Vagina (tissue), 2 donors: ENCODE results near the gene TP53I11. TPM values are rescaled to one million over a fixed set of nuclear protein-coding genes. Genes with fewer than 3 reads are reported as not detected.
A peak's percentile ranks its signal among the peaks of the same experiment; 100 is the strongest.

Experiments used
- DNase-seq, 2 donors: peaks; one replicate each; pipeline ENCODE4 v3.0.0-alpha.2; 2017; ENCODE audit errors: extremely low spot score in 2 of 2
- H3K27ac ChIP-seq: fragments of 200-600 bp; sonication (generic); one replicate; pipeline ENCODE4 v1.5.1; 2019
- H3K27me3 ChIP-seq: fragments of 200-600 bp; sonication (generic); one replicate; pipeline ENCODE4 v1.5.1; 2019
- H3K36me3 ChIP-seq, 2 donors: fragments of 200-600 bp; sonication (generic); one replicate each; pipeline ENCODE4 v1.5.1; 2017 to 2019
- H3K4me1 ChIP-seq: fragments of 200-600 bp; sonication (generic); one replicate; pipeline ENCODE4 v1.5.1; 2019
- H3K4me3 ChIP-seq, 2 donors: fragments of 200-600 bp; sonication (generic); 1 replicate in 1 of 2; 2 replicates in 1 of 2; pipeline ENCODE4 v1.5.1; 2016 to 2019
- H3K9me3 ChIP-seq: fragments of 200-600 bp; sonication (generic); one replicate; pipeline ENCODE4 v1.5.1; 2019
- POLR2A ChIP-seq, 2 donors: fragments of 450-650 bp; IDR thresholded peaks; one replicate each; pipeline ENCODE4 v1.6.1; 2017; ENCODE audit warnings: antibody characterized with exemption in 2 of 2, mild to moderate bottlenecking in 2 of 2, moderate library complexity in 2 of 2
- POLR2AphosphoS5 ChIP-seq, 2 donors: sonication (generic); formaldehyde crosslinking; IDR thresholded peaks; one replicate each; pipeline ENCODE4 v1.9.0; 2017; ENCODE audit warnings: antibody characterized with exemption in 2 of 2, mild to moderate bottlenecking in 2 of 2, low read depth in 1 of 2; ENCODE audit not compliant: insufficient read depth in 1 of 2
- intact Hi-C: fragments of 100-400 bp; cut with DNase I; formaldehyde crosslinking; loops from one replicate; pipeline ENCODE4 v1.15.1; 2023
- total RNA-seq: library from RNA; depleted of rRNA; stranded (reverse); fragments of >200 nt; gene quantifications from one replicate; pipeline ENCODE4 v1.2.3, GENCODE V29; 2016
- TF ChIP-seq, protein P1 (sequence below), 3 experiments: fragments of 450-650 bp in 2 of 3; fragments of 200-600 bp in 1 of 3; sonication (generic) in 1 of 3; IDR thresholded peaks; one replicate each; pipeline ENCODE4 v1.5.1; 2017 to 2019; ENCODE audit warnings: antibody characterized with exemption in 3 of 3, mild to moderate bottlenecking in 2 of 3, moderate library complexity in 2 of 3

The TP53I11 gene, protein sequence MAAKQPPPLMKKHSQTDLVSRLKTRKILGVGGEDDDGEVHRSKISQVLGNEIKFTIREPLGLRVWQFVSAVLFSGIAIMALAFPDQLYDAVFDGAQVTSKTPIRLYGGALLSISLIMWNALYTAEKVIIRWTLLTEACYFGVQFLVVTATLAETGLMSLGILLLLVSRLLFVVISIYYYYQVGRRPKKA
- 50.6 TPM for total RNA-seq

DNA sequence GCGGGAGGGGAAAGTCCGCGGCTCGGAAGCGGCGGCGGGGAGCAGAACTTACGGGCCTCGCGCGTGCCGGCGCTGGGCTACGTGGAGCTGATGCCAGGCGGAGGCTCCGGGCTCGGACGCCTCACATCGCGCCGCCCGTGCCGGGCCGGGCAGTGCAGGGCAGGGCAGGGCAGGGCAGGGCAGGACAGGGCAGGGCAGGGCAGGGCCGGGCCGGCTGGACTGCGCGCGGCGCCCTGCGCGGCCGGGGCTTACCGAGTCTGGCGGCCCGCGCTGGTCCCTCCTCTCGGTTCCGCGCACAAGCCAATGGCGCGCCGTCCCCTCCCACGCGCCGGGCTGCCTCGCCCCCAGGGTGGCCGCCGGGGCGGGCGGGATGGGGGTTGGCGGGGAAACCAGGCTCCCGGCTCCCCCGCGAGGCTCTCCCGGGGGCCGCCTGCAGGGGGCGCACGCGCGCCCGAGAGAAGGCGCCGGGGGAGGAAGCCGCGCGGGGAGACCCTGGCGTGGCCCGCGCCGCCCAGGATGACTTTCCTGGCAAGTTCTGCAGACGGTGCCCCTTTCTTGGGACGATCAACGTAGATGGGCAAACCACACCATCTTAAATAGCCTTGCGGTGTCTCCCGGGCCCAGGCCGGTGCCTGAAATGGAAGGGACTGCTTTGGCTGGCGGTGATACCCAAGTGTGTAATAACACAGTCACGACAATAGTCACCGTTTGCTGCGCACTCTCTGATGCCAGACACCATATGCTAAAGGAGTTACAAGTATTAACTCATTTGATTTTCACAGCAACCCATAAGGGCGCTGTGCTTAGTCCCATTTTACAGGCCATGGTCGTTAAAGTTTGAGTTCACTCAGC is at the start of gene TP53I11:
Gene TP53I11 (minus strand): TSS at position 259 of the 852 bp plus-strand sequence. CDS start 12,548 bp downstream, outside the sequence.
- TF ChIP-seq POLR2AphosphoS5 (IDR thresholded peaks at IDR 0.05; ENCODE audit: insufficient read depth in 1 of 2, low read depth in 1 of 2) (no peak), POLR2A (IDR thresholded peaks at IDR 0.05) (peak in 1 of 2 donors; percentile 77)
- TF ChIP-seq, protein P1, sequence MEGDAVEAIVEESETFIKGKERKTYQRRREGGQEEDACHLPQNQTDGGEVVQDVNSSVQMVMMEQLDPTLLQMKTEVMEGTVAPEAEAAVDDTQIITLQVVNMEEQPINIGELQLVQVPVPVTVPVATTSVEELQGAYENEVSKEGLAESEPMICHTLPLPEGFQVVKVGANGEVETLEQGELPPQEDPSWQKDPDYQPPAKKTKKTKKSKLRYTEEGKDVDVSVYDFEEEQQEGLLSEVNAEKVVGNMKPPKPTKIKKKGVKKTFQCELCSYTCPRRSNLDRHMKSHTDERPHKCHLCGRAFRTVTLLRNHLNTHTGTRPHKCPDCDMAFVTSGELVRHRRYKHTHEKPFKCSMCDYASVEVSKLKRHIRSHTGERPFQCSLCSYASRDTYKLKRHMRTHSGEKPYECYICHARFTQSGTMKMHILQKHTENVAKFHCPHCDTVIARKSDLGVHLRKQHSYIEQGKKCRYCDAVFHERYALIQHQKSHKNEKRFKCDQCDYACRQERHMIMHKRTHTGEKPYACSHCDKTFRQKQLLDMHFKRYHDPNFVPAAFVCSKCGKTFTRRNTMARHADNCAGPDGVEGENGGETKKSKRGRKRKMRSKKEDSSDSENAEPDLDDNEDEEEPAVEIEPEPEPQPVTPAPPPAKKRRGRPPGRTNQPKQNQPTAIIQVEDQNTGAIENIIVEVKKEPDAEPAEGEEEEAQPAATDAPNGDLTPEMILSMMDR (IDR thresholded peaks at IDR 0.05): peak; percentile 28 to 65 (median 32)
- H3K4me1 ChIP-seq: peaks cover 2% of the 10 kb centered on the region
- H3K27me3 ChIP-seq: no peaks in the 10 kb centered on the region
- intact Hi-C loops: no loop called here
- peak within 1 kb of the TSS; percentile 79 for H3K27ac ChIP-seq
- no peaks in the 10 kb centered on the region for H3K36me3 ChIP-seq
- no peaks in the 10 kb centered on the region for H3K9me3 ChIP-seq
- DNase-seq: no peak
- peak within 1 kb of the TSS; percentile 71 to 75 for H3K4me3 ChIP-seq

DNA sequence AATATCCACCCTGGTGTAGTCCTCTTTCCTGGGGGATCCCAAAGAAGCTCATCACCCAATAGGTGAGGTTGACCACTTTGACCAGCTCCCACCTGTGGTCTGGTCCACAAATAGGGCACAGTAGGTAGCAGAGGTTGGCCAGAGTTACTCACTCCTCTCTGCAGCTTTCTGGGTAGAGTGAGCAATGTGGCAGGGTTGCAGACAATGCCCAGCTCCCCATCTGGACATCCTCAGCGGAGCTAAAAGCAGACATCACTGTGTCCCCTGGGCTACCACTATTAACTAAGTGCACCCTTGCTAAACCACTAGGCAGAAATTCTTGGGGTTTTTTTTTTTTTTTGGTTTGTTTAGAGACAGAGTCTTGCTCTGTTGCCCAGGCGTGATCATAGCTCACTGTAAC is 48.4 kb upstream of the TP53I11 start:
- Histone ChIP-seq H3K36me3 (no peaks in the 10 kb centered on the region), H3K27ac (no peak overlapping the region), H3K4me3 (no peak overlapping the region), H3K9me3 (no peaks in the 10 kb centered on the region), H3K4me1 (no peaks in the 10 kb centered on the region), H3K27me3 (no peaks in the 10 kb centered on the region)
- DNase-seq: no peak
- TF ChIP-seq, protein P1 (IDR thresholded peaks at IDR 0.05): no peak
- TF ChIP-seq POLR2AphosphoS5 (IDR thresholded peaks at IDR 0.05; ENCODE audit: insufficient read depth in 1 of 2, low read depth in 1 of 2): no peak
- no peak for TF ChIP-seq POLR2A (IDR thresholded peaks at IDR 0.05)
- intact Hi-C loops: no loop called here

DNA sequence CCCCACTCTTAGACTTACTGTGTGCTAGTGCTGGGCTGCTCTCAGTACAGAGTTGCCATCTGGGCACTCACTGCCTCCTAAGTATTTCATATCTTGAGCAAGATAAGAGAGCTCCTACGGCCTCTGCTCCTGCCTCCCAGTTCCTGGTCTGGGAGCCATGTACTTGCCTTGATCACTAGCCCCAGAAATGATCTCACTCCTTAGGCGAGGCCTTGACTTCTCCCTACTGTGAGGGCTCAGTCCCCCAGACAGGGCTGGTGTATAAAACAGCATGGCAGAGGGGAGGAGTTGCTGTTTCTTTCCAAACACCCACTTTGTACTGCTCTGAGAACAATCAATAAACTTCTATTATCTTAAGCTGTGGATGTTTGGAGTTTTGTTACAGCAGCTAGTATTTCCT is 47.4 kb upstream of the TP53I11 start:
- no peak for DNase-seq
- H3K9me3 ChIP-seq: no peaks in the 10 kb centered on the region
- H3K36me3 ChIP-seq: no peaks in the 10 kb centered on the region
- intact Hi-C loops: no loop called here
- H3K4me3 ChIP-seq: no peak overlapping the region
- TF ChIP-seq, protein P1 (IDR thresholded peaks at IDR 0.05): no peak
- TF ChIP-seq POLR2AphosphoS5 (IDR thresholded peaks at IDR 0.05; ENCODE audit: insufficient read depth in 1 of 2, low read depth in 1 of 2) (no peak), POLR2A (IDR thresholded peaks at IDR 0.05) (no peak)
- H3K4me1 ChIP-seq: no peaks in the 10 kb centered on the region
- H3K27ac ChIP-seq: no peak overlapping the region
- H3K27me3 ChIP-seq: no peaks in the 10 kb centered on the region

DNA sequence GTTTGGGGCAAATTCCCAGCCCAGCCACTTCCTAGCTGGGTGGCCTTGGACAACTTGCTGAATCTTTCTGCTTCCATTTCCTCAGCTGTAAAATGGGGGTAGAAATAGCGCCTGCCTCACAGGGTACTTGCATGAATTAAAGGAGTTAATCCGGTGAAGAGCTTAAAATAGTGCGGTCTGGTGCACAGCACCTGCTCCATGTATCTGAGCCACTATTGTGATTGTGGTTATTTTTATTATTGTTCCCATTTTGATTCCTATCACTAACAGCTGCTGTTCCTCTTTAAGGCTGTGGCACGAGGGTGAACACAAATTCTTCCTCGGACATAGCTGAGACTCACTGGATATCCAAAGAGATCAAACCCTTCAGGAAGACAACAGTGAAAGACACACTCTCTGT is 46.9 kb upstream of the TP53I11 start:
- no peaks in the 10 kb centered on the region for H3K36me3 ChIP-seq

More for the DNA sequence above, 46.9 kb upstream of the TP53I11 start:
- Histone ChIP-seq H3K9me3 (no peaks in the 10 kb centered on the region), H3K27ac (no peak overlapping the region), H3K4me3 (no peak overlapping the region), H3K4me1 (no peaks in the 10 kb centered on the region), H3K27me3 (no peaks in the 10 kb centered on the region)
- no peak for DNase-seq
- no peak for TF ChIP-seq POLR2AphosphoS5 (IDR thresholded peaks at IDR 0.05; ENCODE audit: insufficient read depth in 1 of 2, low read depth in 1 of 2)
- TF ChIP-seq, protein P1 (IDR thresholded peaks at IDR 0.05): no peak
- no peak for TF ChIP-seq POLR2A (IDR thresholded peaks at IDR 0.05)
- intact Hi-C loops: no loop called here
